OCI-LY3 (cell line): ENCODE data around the gene FLRT2.

Source experiments
- CTCF ChIP-seq: fragments of 200-600, 300-600 bp; sonication (generic); IDR thresholded peaks from 2 replicates; pipeline ENCODE4 v1.5.1; 2014; ENCODE audit warnings: antibody characterized with exemption, low read length, low read depth
- EZH2phosphoT487 ChIP-seq: fragments of 200-600 bp; shearing (Covaris generic); IDR thresholded peaks from 2 replicates; pipeline ENCODE4 v1.6.1; 2018; ENCODE audit warnings: antibody characterized with exemption, mixed run types, low read depth

GRCh38 chr14:85533861-85534291 lies 3.9 kb downstream of the FLRT2 start:
- no peak for TF ChIP-seq CTCF
- no peak for TF ChIP-seq EZH2phosphoT487
